ENCODE measurements around the gene OTOP3.

DNA sequence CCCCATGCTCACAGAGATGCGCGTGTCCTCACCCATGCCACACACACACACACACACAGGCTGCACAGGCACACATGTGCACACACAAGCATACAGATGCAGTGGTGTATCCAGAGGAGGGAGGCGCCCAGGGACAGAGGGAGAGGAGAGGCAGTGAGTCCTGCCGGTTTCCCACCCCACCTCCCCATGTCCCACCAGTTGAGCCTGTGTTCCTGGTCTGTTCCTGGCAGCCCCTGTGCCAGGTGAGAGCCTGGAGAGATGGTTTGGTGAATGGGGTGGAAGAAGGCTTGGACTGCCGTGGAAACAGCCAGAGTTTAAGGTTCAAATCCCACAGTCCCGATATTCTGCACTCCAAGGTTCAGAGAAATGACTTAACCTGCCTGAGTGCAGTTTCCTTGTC lies 32.0 kb upstream of the OTOP3 start:
- TF ChIP-seq CTCF (IDR thresholded peaks at IDR 0.05): no peak
- TF ChIP-seq EP300 (IDR thresholded peaks at IDR 0.05; ENCODE audit: low read depth): no peak
